HepG2 (cell line): Measurements from ENCODE around the gene SCMH1. TPM values are rescaled to one million over a fixed set of nuclear protein-coding genes. Genes with fewer than 3 reads are reported as not detected.

Experiments used
- ARID2 ChIP-seq: sonication (generic); formaldehyde crosslinking; IDR thresholded peaks from 2 replicates; pipeline ENCODE4 v1.8.1; 2022; ENCODE audit warnings: mild to moderate bottlenecking, missing genetic modification reagents, borderline replicate concordance
- ARNTL ChIP-seq: sonication (generic); formaldehyde crosslinking; IDR thresholded peaks from 2 replicates; pipeline ENCODE4 v1.4.0; 2020; ENCODE audit warnings: mild to moderate bottlenecking, missing genetic modification reagents
- CCAR2 ChIP-seq: fragments of 200-400 bp; formaldehyde crosslinking; optimal IDR thresholded peaks from 2 replicates; pipeline ENCODE3; 2018; ENCODE audit warnings: low read depth, mild to moderate bottlenecking, low read length, moderate library complexity
- EP300 ChIP-seq, 3 experiments: sonication (generic) in 1 of 3; formaldehyde crosslinking in 1 of 3; IDR thresholded peaks; 2 replicates each; pipeline versions ENCODE4 v1.5.1 to v1.6.1; 2011 to 2020; ENCODE audit warnings: low read depth in 2 of 3, low read length in 2 of 3, borderline replicate concordance in 1 of 3, improper control_type of control experiment in 1 of 3, mild to moderate bottlenecking in 1 of 3, missing genetic modification reagents in 1 of 3, moderate library complexity in 1 of 3
- HNRNPUL1 ChIP-seq: fragments of 200-400 bp; formaldehyde crosslinking; IDR thresholded peaks from 2 replicates; pipeline ENCODE4 v1.6.1; 2017; ENCODE audit warnings: low read depth, mild to moderate bottlenecking, low read length, moderate library complexity
- KAT8 ChIP-seq: IDR thresholded peaks from 2 replicates; pipeline ENCODE4 v1.6.1; 2016; ENCODE audit warnings: missing genetic modification reagents, missing compliant biosample characterization
- KMT2A ChIP-seq: sonication (generic); formaldehyde crosslinking; IDR thresholded peaks from 2 replicates; pipeline ENCODE4 v1.4.0; 2020; ENCODE audit warnings: missing genetic modification reagents
- RFXANK ChIP-seq: IDR thresholded peaks from 2 replicates; pipeline ENCODE4 v1.6.1; 2016
- RNF2 ChIP-seq: fragments of 450-650 bp; conservative IDR thresholded peaks from 2 replicates; pipeline ENCODE4 v1.6.1; 2016; ENCODE audit warnings: low read depth
- SALL1 ChIP-seq: sonication (generic); formaldehyde crosslinking; IDR thresholded peaks from 2 replicates; pipeline ENCODE4 v1.8.0; 2022; ENCODE audit warnings: mild to moderate bottlenecking, missing genetic modification reagents
- SATB2 ChIP-seq: sonication (generic); formaldehyde crosslinking; IDR thresholded peaks from 2 replicates; pipeline ENCODE4 v1.5.0; 2020; ENCODE audit warnings: missing genetic modification reagents
- SP1 ChIP-seq, 2 experiments: fragments of 450-650 bp in 1 of 2; sonication (generic) in 1 of 2; formaldehyde crosslinking in 1 of 2; IDR thresholded peaks; 2 replicates each; pipeline versions ENCODE4 v1.4.0 to v1.6.1; 2016 to 2020; ENCODE audit warnings: missing genetic modification reagents in 1 of 2
- SRF ChIP-seq: IDR thresholded peaks from 2 replicates; pipeline ENCODE4 v1.6.1; 2011; ENCODE audit warnings: mild to moderate bottlenecking, low read depth, low read length, moderate library complexity
- TERF1 ChIP-seq: sonication (generic); formaldehyde crosslinking; IDR thresholded peaks from 2 replicates; pipeline ENCODE4 v1.8.0; 2022; ENCODE audit warnings: mild to moderate bottlenecking, missing genetic modification reagents, moderate library complexity
- THAP11 ChIP-seq: IDR thresholded peaks from 2 replicates; pipeline ENCODE4 v1.6.1; 2016; ENCODE audit warnings: missing biosample characterization, missing genetic modification reagents
- ZBTB7B ChIP-seq: sonication (generic); formaldehyde crosslinking; IDR thresholded peaks from 2 replicates; pipeline ENCODE4 v1.4.0; 2020; ENCODE audit warnings: missing genetic modification reagents
- ZFP1 ChIP-seq: IDR thresholded peaks from 2 replicates; pipeline ENCODE4 v1.6.1; 2016
- ZNF589 ChIP-seq: sonication (generic); formaldehyde crosslinking; conservative IDR thresholded peaks from 2 replicates; pipeline ENCODE4 v1.8.0; 2022; ENCODE audit warnings: mild to moderate bottlenecking, moderate library complexity, missing genetic modification reagents
- ZNF615 ChIP-seq: sonication (generic); formaldehyde crosslinking; IDR thresholded peaks from 2 replicates; pipeline ENCODE4 v1.5.0; 2020; ENCODE audit warnings: mild to moderate bottlenecking, missing genetic modification reagents, borderline replicate concordance
- ZNF703 ChIP-seq: sonication (generic); formaldehyde crosslinking; IDR thresholded peaks from 2 replicates; pipeline ENCODE4 v1.5.1; 2020; ENCODE audit warnings: missing genetic modification reagents, mild to moderate bottlenecking, moderate library complexity, borderline replicate concordance
- polyA plus RNA-seq, 8 experiments: library from polyadenylated mRNA; depleted of rRNA in 3 of 8; stranded (reverse) in 7 of 8; unstranded in 1 of 8; fragments of >200 nt; fragmentation: Illumina TruSeq in 4 of 8; extraction: Trizol in 4 of 8; gene quantifications; 2 replicates each; pipeline versions ENCODE4 v1.2.1 to v1.2.3, GENCODE V29; 2011 to 2016; ENCODE audit warnings: low read depth in 4 of 8, missing spikeins in 1 of 8, mixed read lengths in 1 of 8; ENCODE audit not compliant: insufficient read depth in 1 of 8
- total RNA-seq, 5 experiments: library from RNA; depleted of rRNA; stranded (reverse); fragments of >200 nt; fragmentation: Illumina TruSeq; extraction: Trizol; gene quantifications; 2 replicates each; pipeline ENCODE4 v1.2.3, GENCODE V29; 2016; ENCODE audit warnings: low read depth in 1 of 5
- TF ChIP-seq, protein P1 (sequence below): sonication (generic); formaldehyde crosslinking; conservative IDR thresholded peaks from 2 replicates; pipeline ENCODE4 v1.4.0; 2020; ENCODE audit warnings: missing genetic modification reagents
- TF ChIP-seq, protein P2 (sequence below): IDR thresholded peaks from 2 replicates; pipeline ENCODE4 v1.6.1; 2018; ENCODE audit warnings: missing genetic modification reagents, mild to moderate bottlenecking, missing compliant biosample characterization
- TF ChIP-seq, protein P3 (sequence below): sonication (generic); formaldehyde crosslinking; IDR thresholded peaks from 2 replicates; pipeline ENCODE4 v1.5.0; 2020; ENCODE audit warnings: mild to moderate bottlenecking, missing genetic modification reagents

Gene SCMH1
- total and polyA plus RNA-seq, 2 of the 13 experiments (the other 11 are each of a cell fraction or from before 2014, with no cell fraction given): 41.8 to 52.6 TPM

GRCh38 chr1:40979241-40980067 is 262.7 kb downstream of the SCMH1 start, which contains the start of gene CTPS1 (continued):
- TF ChIP-seq, protein P1, sequence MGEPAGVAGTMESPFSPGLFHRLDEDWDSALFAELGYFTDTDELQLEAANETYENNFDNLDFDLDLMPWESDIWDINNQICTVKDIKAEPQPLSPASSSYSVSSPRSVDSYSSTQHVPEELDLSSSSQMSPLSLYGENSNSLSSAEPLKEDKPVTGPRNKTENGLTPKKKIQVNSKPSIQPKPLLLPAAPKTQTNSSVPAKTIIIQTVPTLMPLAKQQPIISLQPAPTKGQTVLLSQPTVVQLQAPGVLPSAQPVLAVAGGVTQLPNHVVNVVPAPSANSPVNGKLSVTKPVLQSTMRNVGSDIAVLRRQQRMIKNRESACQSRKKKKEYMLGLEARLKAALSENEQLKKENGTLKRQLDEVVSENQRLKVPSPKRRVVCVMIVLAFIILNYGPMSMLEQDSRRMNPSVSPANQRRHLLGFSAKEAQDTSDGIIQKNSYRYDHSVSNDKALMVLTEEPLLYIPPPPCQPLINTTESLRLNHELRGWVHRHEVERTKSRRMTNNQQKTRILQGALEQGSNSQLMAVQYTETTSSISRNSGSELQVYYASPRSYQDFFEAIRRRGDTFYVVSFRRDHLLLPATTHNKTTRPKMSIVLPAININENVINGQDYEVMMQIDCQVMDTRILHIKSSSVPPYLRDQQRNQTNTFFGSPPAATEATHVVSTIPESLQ (CRISPR knock-in tag): no peak
- TF ChIP-seq, protein P2, sequence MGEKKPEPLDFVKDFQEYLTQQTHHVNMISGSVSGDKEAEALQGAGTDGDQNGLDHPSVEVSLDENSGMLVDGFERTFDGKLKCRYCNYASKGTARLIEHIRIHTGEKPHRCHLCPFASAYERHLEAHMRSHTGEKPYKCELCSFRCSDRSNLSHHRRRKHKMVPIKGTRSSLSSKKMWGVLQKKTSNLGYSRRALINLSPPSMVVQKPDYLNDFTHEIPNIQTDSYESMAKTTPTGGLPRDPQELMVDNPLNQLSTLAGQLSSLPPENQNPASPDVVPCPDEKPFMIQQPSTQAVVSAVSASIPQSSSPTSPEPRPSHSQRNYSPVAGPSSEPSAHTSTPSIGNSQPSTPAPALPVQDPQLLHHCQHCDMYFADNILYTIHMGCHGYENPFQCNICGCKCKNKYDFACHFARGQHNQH (CRISPR knock-in tag): 0 out of 2 replicates have a peak, but pooled peaks have one; percentile 18
- TF ChIP-seq KAT8 (CRISPR knock-in tag) (peak; percentile 62; the same call in 1 of the 2 replicates), HNRNPUL1 (no peak), ZFP1 (no peak), ARID2 (peak; percentile 51; the same call in 1 of the 2 replicates), ZNF589 (CRISPR knock-in tag) (no peak), THAP11 (no peak), SP1 (IDR thresholded peaks at IDR 0.05) (no peak), SP1 (CRISPR knock-in tag; IDR thresholded peaks at IDR 0.05) (peak; percentile 38; the same call in 1 of the 2 replicates), RNF2 (peak; percentile 93), SALL1 (CRISPR knock-in tag) (peak; percentile 57; the same call in 1 of the 2 replicates), ZBTB7B (CRISPR knock-in tag) (peak; percentile 37; the same call in 1 of the 2 replicates), KMT2A (CRISPR knock-in tag) (no peak), RFXANK (no peak), ARNTL (CRISPR knock-in tag) (no peak), EP300 (IDR thresholded peaks at IDR 0.05; ENCODE audit: low read depth in 2 of 2, low read length in 2 of 2) (no peak), EP300 (CRISPR knock-in tag; IDR thresholded peaks at IDR 0.05; ENCODE audit: borderline replicate concordance) (no peak), TERF1 (CRISPR knock-in tag) (no peak), ZNF703 (no peak), SATB2 (CRISPR knock-in tag) (no peak), SRF (no peak), ZNF615 (no peak), CCAR2 (no peak)
- TF ChIP-seq, protein P3, sequence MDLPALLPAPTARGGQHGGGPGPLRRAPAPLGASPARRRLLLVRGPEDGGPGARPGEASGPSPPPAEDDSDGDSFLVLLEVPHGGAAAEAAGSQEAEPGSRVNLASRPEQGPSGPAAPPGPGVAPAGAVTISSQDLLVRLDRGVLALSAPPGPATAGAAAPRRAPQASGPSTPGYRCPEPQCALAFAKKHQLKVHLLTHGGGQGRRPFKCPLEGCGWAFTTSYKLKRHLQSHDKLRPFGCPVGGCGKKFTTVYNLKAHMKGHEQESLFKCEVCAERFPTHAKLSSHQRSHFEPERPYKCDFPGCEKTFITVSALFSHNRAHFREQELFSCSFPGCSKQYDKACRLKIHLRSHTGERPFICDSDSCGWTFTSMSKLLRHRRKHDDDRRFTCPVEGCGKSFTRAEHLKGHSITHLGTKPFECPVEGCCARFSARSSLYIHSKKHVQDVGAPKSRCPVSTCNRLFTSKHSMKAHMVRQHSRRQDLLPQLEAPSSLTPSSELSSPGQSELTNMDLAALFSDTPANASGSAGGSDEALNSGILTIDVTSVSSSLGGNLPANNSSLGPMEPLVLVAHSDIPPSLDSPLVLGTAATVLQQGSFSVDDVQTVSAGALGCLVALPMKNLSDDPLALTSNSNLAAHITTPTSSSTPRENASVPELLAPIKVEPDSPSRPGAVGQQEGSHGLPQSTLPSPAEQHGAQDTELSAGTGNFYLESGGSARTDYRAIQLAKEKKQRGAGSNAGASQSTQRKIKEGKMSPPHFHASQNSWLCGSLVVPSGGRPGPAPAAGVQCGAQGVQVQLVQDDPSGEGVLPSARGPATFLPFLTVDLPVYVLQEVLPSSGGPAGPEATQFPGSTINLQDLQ: 0 out of 2 replicates have a peak, but pooled peaks have one; percentile 49
